B cell (primary cell): ENCODE results near the gene SLC2A13. TPM values are rescaled to one million over a fixed set of nuclear protein-coding genes. Genes with fewer than 3 reads are reported as not detected.

Source experiments
- ATAC-seq: fragments of 200-7000 bp; cut with Tn5 transposase; one replicate; pipeline ENCODE4 v1.10.0; 2021; ENCODE audit warnings: low read depth, mild to moderate bottlenecking, moderate number of reproducible peaks, moderate library complexity
- CTCF ChIA-PET: fragments of 350-600 bp; sonication (Branson Sonifier 250); formaldehyde crosslinking; loops from one replicate; lab custom pipeline; 2021; ENCODE audit warnings: antibody characterized with exemption, inconsistent platforms; lab: Charles Lee
- POLR2A ChIA-PET: fragments of 350-600 bp; sonication (Branson Sonifier 250); formaldehyde crosslinking; loops from one replicate; lab custom pipeline; 2021; ENCODE audit warnings: antibody characterized with exemption; lab: Charles Lee
- DNase-seq: peaks from one replicate; pipeline ENCODE4 v3.0.0; 2013
- H2AFZ ChIP-seq: 2 replicates; pipeline ENCODE4 v1.6.1; 2012; ENCODE audit warnings: mild to moderate bottlenecking, low read depth, low read length; ENCODE audit not compliant: insufficient read depth, poor library complexity, severe bottlenecking
- H3K27ac ChIP-seq, 2 donors: 1 replicate in 1 of 2; 2 replicates in 1 of 2; pipeline ENCODE4 v1.5.1; 2012 to 2013; ENCODE audit warnings: low read length in 2 of 2, mild to moderate bottlenecking in 2 of 2, moderate library complexity in 1 of 2
- H3K27me3 ChIP-seq, 4 experiments: fragments of 200-600 bp in 1 of 4; sonication (generic) in 1 of 4; replicated peaks in 1 of 4; 1 replicate in 2 of 4; 2 replicates in 2 of 4; pipeline versions ENCODE4 v1.6.1 to v1.7.0; 2013 to 2016; ENCODE audit warnings: low read length in 3 of 4, mild to moderate bottlenecking in 2 of 4, mixed read lengths in 1 of 4, moderate library complexity in 1 of 4; ENCODE audit not compliant: insufficient read depth in 4 of 4, control insufficient read depth in 3 of 4; ENCODE audit errors: control extremely low read depth in 1 of 4
- H3K36me3 ChIP-seq, 2 experiments: replicated peaks in 1 of 2; 1 replicate in 1 of 2; 2 replicates in 1 of 2; pipeline versions ENCODE4 v1.6.1 to v1.7.1; 2013; ENCODE audit warnings: low read length in 1 of 2; ENCODE audit not compliant: insufficient read depth in 2 of 2, control insufficient read depth in 1 of 2; ENCODE audit errors: control extremely low read depth in 1 of 2, extremely low read depth in 1 of 2
- H3K4me1 ChIP-seq, 2 donors: fragments of 200-600 bp in 1 of 2; sonication (generic) in 1 of 2; 1 replicate in 1 of 2; 2 replicates in 1 of 2; pipeline versions ENCODE4 v1.5.1 to v1.6.1; 2013 to 2017; ENCODE audit warnings: low read length in 2 of 2; ENCODE audit not compliant: control insufficient read depth in 2 of 2, insufficient read depth in 2 of 2
- H3K4me2 ChIP-seq: replicated peaks from 2 replicates; pipeline ENCODE3; 2012; ENCODE audit warnings: mild to moderate bottlenecking, low read depth, low read length; ENCODE audit not compliant: poor library complexity, severe bottlenecking
- H3K4me3 ChIP-seq, 5 experiments: fragments of 200-600 bp in 1 of 5; sonication (generic) in 1 of 5; 1 replicate in 3 of 5; 2 replicates in 2 of 5; pipeline versions ENCODE4 v1.5.1 to v1.7.0; 2011 to 2016; ENCODE audit warnings: low read length in 4 of 5, mild to moderate bottlenecking in 4 of 5, low read depth in 2 of 5, control low read depth in 1 of 5, moderate library complexity in 1 of 5; ENCODE audit not compliant: insufficient read depth in 1 of 5; ENCODE audit errors: control extremely low read depth in 1 of 5, extremely low read depth in 1 of 5
- H3K79me2 ChIP-seq: fragments of 200-600 bp; sonication (generic); one replicate; pipeline ENCODE4 v1.6.0; 2016; ENCODE audit warnings: low read length; ENCODE audit not compliant: control insufficient read depth, insufficient read depth
- H3K9ac ChIP-seq: fragments of 200-600 bp; sonication (generic); 2 replicates; pipeline ENCODE4 v1.6.1; 2017; ENCODE audit warnings: mild to moderate bottlenecking, low read length, moderate library complexity
- H3K9me3 ChIP-seq, 3 donors: one replicate each; pipeline versions ENCODE4 v1.6.1 to v1.7.1; 2013; ENCODE audit warnings: low read length in 2 of 3; ENCODE audit not compliant: control insufficient read depth in 2 of 3, insufficient read depth in 1 of 3; ENCODE audit errors: control extremely low read depth in 1 of 3
- H4K20me1 ChIP-seq: 2 replicates; pipeline ENCODE4 v1.6.0; 2012; ENCODE audit warnings: mild to moderate bottlenecking, low read length; ENCODE audit not compliant: insufficient read depth, control insufficient read depth, poor library complexity, severe bottlenecking
- H3K27ac Mint-ChIP-seq: one replicate; pipeline ENCODE4 v1.8.0; 2021; ENCODE audit warnings: mixed read lengths
- H3K27me3 Mint-ChIP-seq: one replicate; pipeline ENCODE4 v1.8.0; 2021; ENCODE audit warnings: mixed read lengths
- H3K4me1 Mint-ChIP-seq: one replicate; pipeline ENCODE4 v1.8.0; 2021; ENCODE audit warnings: mixed read lengths
- H3K4me3 Mint-ChIP-seq: one replicate; pipeline ENCODE4 v1.8.0; 2021; ENCODE audit warnings: mixed read lengths
- H3K9me3 Mint-ChIP-seq: one replicate; pipeline ENCODE4 v1.8.0; 2022; ENCODE audit warnings: mixed read lengths; ENCODE audit not compliant: insufficient read depth
- EZH2 ChIP-seq: IDR thresholded peaks from 2 replicates; pipeline ENCODE4 v1.6.1; 2012; ENCODE audit warnings: borderline replicate concordance, low read depth, mild to moderate bottlenecking, moderate library complexity, low read length; ENCODE audit not compliant: insufficient read depth, poor library complexity, severe bottlenecking
- WGBS: methylation state at CpG from one replicate; pipeline ENCODE4 v1.1.5; 2013; ENCODE audit warnings: missing lambda C conversion rate; ENCODE audit not compliant: insufficient coverage; 5-methylcytosine and 5-hydroxymethylcytosine counted together
- intact Hi-C: fragments of 100-400 bp; cut with micrococcal nuclease; formaldehyde crosslinking; loops from one replicate; pipeline ENCODE4 v1.10.0; 2022
- polyA plus RNA-seq: library from polyadenylated mRNA; depleted of rRNA; stranded (reverse); fragments of >200 nt; gene quantifications from 2 replicates; pipeline ENCODE4 v1.2.3, GENCODE V29; 2012
- total RNA-seq, 2 donors: library from RNA; stranded (reverse); fragments of 120-200 nt in 1 of 2; gene quantifications; 1 replicate in 1 of 2; 2 replicates in 1 of 2; pipeline versions ENCODE4 v1.2.3 to v1.2.4, GENCODE V29; 2013 to 2022
- TF ChIP-seq, protein P1 (sequence below): fragments of 200-600 bp; IDR thresholded peaks from one replicate; pipeline ENCODE4 v1.8.0; 2022; ENCODE audit warnings: antibody characterized with exemption, mild to moderate bottlenecking

SLC2A13 gene
- total and polyA plus RNA-seq, 2 donors (not counting 1 experiment from before 2014, with no cell fraction given): 2.1 to 8.6 TPM

DNA sequence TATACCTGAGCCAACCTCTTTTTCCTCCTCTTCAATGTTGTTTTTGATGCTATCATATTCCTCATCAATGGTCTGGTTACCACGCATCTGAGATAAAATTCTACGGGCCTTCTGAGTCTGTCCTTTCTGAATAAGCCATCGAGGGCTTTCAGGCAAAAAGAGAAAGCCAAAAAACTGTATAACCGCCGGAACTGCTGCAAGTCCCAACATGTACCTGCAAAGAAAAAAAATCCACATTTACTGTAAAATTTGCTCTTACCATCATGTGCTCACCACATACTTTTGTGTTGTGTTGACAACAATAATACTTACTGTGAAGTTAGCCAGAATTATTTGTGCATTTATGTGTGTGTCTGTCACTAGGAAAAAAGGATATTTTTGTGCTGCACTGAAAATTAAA, 77.6 kb downstream of the SLC2A13 start:
- H3K27ac Mint-ChIP-seq: no peak overlapping the region
- no peak overlapping the region for H3K9ac ChIP-seq
- POLR2A ChIA-PET: no interaction called here
- no peaks in the 10 kb centered on the region for H3K27me3 Mint-ChIP-seq
- H3K36me3 ChIP-seq: no peaks in the 10 kb centered on the region
- CTCF ChIA-PET: no interaction called here
- H3K4me3 ChIP-seq: no peak overlapping the region
- no peak for ATAC-seq
- 100% methylated on average over 2 of the region's 5 CpGs for WGBS
- H3K9me3 Mint-ChIP-seq: no peaks in the 10 kb centered on the region
- no peak overlapping the region for H3K4me2 ChIP-seq
- H4K20me1 ChIP-seq: no peaks in the 10 kb centered on the region
- no peaks in the 10 kb centered on the region for H3K27me3 ChIP-seq
- TF ChIP-seq, protein P1, sequence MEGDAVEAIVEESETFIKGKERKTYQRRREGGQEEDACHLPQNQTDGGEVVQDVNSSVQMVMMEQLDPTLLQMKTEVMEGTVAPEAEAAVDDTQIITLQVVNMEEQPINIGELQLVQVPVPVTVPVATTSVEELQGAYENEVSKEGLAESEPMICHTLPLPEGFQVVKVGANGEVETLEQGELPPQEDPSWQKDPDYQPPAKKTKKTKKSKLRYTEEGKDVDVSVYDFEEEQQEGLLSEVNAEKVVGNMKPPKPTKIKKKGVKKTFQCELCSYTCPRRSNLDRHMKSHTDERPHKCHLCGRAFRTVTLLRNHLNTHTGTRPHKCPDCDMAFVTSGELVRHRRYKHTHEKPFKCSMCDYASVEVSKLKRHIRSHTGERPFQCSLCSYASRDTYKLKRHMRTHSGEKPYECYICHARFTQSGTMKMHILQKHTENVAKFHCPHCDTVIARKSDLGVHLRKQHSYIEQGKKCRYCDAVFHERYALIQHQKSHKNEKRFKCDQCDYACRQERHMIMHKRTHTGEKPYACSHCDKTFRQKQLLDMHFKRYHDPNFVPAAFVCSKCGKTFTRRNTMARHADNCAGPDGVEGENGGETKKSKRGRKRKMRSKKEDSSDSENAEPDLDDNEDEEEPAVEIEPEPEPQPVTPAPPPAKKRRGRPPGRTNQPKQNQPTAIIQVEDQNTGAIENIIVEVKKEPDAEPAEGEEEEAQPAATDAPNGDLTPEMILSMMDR: no peak
- TF ChIP-seq EZH2: no peak
- no peaks in the 10 kb centered on the region for H3K79me2 ChIP-seq
- intact Hi-C loops: no loop called here
- no peak for DNase-seq
- no peaks in the 10 kb centered on the region for H3K9me3 ChIP-seq
- peaks cover 0 to 4% of the 10 kb centered on the region in 2 donors for H3K4me1 ChIP-seq
- no peak overlapping the region for H3K4me3 Mint-ChIP-seq
- peaks cover 13% of the 10 kb centered on the region for H3K4me1 Mint-ChIP-seq
- H3K27ac ChIP-seq: no peak overlapping the region
- H2AFZ ChIP-seq: no peak overlapping the region

GRCh38 chr12:40022850-40023249, 83.0 kb downstream of the SLC2A13 start:
- Histone ChIP-seq H3K4me2 (no peak overlapping the region), H3K9ac (no peak overlapping the region), H3K4me3 (no peak overlapping the region), H3K36me3 (no peaks in the 10 kb centered on the region), H3K4me1 (peaks cover 0 to 4% of the 10 kb centered on the region in 2 donors), H4K20me1 (no peaks in the 10 kb centered on the region), H3K27me3 (no peaks in the 10 kb centered on the region), H3K79me2 (no peaks in the 10 kb centered on the region), H3K9me3 (no peaks in the 10 kb centered on the region), H2AFZ (no peak overlapping the region), H3K27ac (no peak overlapping the region)
- no peaks in the 10 kb centered on the region for H3K9me3 Mint-ChIP-seq
- no peak for ATAC-seq
- TF ChIP-seq, protein P1: no peak
- no peak for TF ChIP-seq EZH2
- no peaks in the 10 kb centered on the region for H3K27me3 Mint-ChIP-seq
- peaks cover 14% of the 10 kb centered on the region for H3K4me1 Mint-ChIP-seq
- intact Hi-C loops: no loop called here
- no peak overlapping the region for H3K4me3 Mint-ChIP-seq
- DNase-seq: no peak
- no peak overlapping the region for H3K27ac Mint-ChIP-seq
- ChIA-PET POLR2A (no interaction called here), CTCF (interaction anchor here (4.0 kb wide), 1 partner anchor 11 kb away, joined by 19 read pairs; no protein-coding TSS in a partner anchor)
